OCI-LY1 (cell line): ENCODE data around the gene RAD51AP1.

Experiments
- H2AFZ ChIP-seq: fragments of 200-600 bp; sonication (generic), shearing (Covaris generic); 2 replicates; pipeline ENCODE4 v1.6.0; 2014; ENCODE audit warnings: antibody characterized with exemption, mild to moderate bottlenecking, low read length
- H3F3A ChIP-seq: fragments of 200-600 bp; sonication (generic), shearing (Covaris generic); 2 replicates; pipeline ENCODE4 v1.6.0; 2014; ENCODE audit warnings: mild to moderate bottlenecking, antibody characterized with exemption, low read length, moderate library complexity; ENCODE audit not compliant: insufficient read depth
- H3K27ac ChIP-seq: fragments of 200-600 bp; sonication (generic); 2 replicates; pipeline ENCODE4 v1.5.1; 2014; ENCODE audit warnings: low read length, mixed run types, mild to moderate bottlenecking, low read depth; ENCODE audit not compliant: poor library complexity, severe bottlenecking
- H3K27me3 ChIP-seq: fragments of 200-600 bp; sonication (generic); 2 replicates; pipeline ENCODE4 v1.6.0; 2014; ENCODE audit warnings: antibody characterized with exemption, mild to moderate bottlenecking, low read length, moderate library complexity; ENCODE audit not compliant: insufficient read depth
- H3K36me3 ChIP-seq: fragments of 200-600 bp; sonication (generic); 2 replicates; pipeline ENCODE4 v1.6.1; 2014; ENCODE audit warnings: mild to moderate bottlenecking, antibody characterized with exemption, low read length, moderate library complexity, mixed read lengths; ENCODE audit not compliant: insufficient read depth
- H3K4me1 ChIP-seq: fragments of 200-600 bp; sonication (generic); 2 replicates; pipeline ENCODE4 v1.5.1; 2014; ENCODE audit warnings: mild to moderate bottlenecking, low read length, moderate library complexity; ENCODE audit not compliant: insufficient read depth, severe bottlenecking
- H3K4me2 ChIP-seq: fragments of 200-600 bp; sonication (generic), shearing (Covaris generic); 2 replicates; pipeline ENCODE4 v1.6.1; 2014; ENCODE audit warnings: low read length
- H3K4me3 ChIP-seq: fragments of 200-600 bp; sonication (generic); 2 replicates; pipeline ENCODE4 v1.5.1; 2014; ENCODE audit warnings: low read length, low read depth, mild to moderate bottlenecking, mixed read lengths; ENCODE audit not compliant: poor library complexity, severe bottlenecking
- H3K79me2 ChIP-seq: fragments of 200-600 bp; shearing (Covaris generic); 2 replicates; pipeline ENCODE4 v1.6.1; 2016; ENCODE audit warnings: mixed run types, low read length, mixed read lengths; ENCODE audit not compliant: insufficient read depth
- H3K9ac ChIP-seq: fragments of 200-600 bp; sonication (generic), shearing (Covaris generic); 2 replicates; pipeline ENCODE4 v1.6.1; 2014; ENCODE audit warnings: mild to moderate bottlenecking, low read length, mixed read lengths
- H3K9me2 ChIP-seq: fragments of 200-600 bp; sonication (generic), shearing (Covaris generic); 2 replicates; pipeline ENCODE4 v1.6.1; 2014; ENCODE audit warnings: low read depth, mild to moderate bottlenecking, low read length, mixed read lengths
- H3K9me3 ChIP-seq: fragments of 200-600 bp; shearing (Covaris generic); 2 replicates; pipeline ENCODE4 v1.6.1; 2014; ENCODE audit warnings: low read length, mixed read lengths
- H4K20me1 ChIP-seq: fragments of 200-600 bp; sonication (generic), shearing (Covaris generic); 2 replicates; pipeline ENCODE4 v1.6.0; 2016; ENCODE audit warnings: mild to moderate bottlenecking, low read length; ENCODE audit not compliant: insufficient read depth
- EZH2 ChIP-seq: fragments of 200-600 bp; sonication (generic), shearing (Covaris generic); IDR thresholded peaks from 2 replicates; pipeline ENCODE4 v1.8.0; 2017; ENCODE audit warnings: borderline replicate concordance, mixed run types, mild to moderate bottlenecking, antibody characterized with exemption, low read length, moderate library complexity, mixed read lengths
- TF ChIP-seq, protein P1 (sequence below): fragments of 200-600 bp; sonication (generic), shearing (Covaris generic); IDR thresholded peaks from 2 replicates; pipeline ENCODE4 v1.5.1; 2017; ENCODE audit warnings: mild to moderate bottlenecking, antibody characterized with exemption, low read length, moderate library complexity, mixed read lengths

Gene RAD51AP1

DNA sequence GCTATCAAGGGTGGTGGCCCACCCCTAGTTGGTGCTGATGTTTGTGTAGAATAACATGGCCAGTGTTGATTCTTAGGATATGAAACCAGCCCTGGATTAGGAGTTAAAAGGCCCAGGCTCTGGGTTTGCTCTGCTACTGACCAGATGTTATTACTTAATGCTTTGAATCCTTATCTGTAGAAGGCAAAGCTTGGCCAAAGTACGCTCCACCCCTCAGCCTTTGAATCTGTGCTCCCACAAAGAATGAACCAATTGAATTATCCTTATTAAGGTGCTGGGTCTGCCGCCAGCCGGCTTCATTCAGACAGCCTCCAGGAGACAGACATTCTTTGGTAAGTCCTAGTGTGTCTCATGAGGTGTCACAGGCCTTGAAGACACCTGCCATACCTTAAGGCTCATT, 68.4 kb downstream of the RAD51AP1 start:
- no peaks in the 10 kb centered on the region for H3F3A ChIP-seq
- H2AFZ ChIP-seq = no peak overlapping the region
- H3K27ac ChIP-seq = no peak overlapping the region
- H3K9me2 ChIP-seq = no peaks in the 10 kb centered on the region
- H3K4me1 ChIP-seq = peaks cover 12% of the 10 kb centered on the region
- H4K20me1 ChIP-seq = no peaks in the 10 kb centered on the region
- no peaks in the 10 kb centered on the region for H3K9me3 ChIP-seq
- H3K79me2 ChIP-seq = no peaks in the 10 kb centered on the region
- H3K27me3 ChIP-seq = no peaks in the 10 kb centered on the region
- H3K36me3 ChIP-seq = no peaks in the 10 kb centered on the region
- no peak overlapping the region for H3K9ac ChIP-seq
- no peak overlapping the region for H3K4me3 ChIP-seq
- H3K4me2 ChIP-seq = no peak overlapping the region
- no peak for TF ChIP-seq EZH2
- TF ChIP-seq, protein P1, sequence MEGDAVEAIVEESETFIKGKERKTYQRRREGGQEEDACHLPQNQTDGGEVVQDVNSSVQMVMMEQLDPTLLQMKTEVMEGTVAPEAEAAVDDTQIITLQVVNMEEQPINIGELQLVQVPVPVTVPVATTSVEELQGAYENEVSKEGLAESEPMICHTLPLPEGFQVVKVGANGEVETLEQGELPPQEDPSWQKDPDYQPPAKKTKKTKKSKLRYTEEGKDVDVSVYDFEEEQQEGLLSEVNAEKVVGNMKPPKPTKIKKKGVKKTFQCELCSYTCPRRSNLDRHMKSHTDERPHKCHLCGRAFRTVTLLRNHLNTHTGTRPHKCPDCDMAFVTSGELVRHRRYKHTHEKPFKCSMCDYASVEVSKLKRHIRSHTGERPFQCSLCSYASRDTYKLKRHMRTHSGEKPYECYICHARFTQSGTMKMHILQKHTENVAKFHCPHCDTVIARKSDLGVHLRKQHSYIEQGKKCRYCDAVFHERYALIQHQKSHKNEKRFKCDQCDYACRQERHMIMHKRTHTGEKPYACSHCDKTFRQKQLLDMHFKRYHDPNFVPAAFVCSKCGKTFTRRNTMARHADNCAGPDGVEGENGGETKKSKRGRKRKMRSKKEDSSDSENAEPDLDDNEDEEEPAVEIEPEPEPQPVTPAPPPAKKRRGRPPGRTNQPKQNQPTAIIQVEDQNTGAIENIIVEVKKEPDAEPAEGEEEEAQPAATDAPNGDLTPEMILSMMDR = no peak

DNA sequence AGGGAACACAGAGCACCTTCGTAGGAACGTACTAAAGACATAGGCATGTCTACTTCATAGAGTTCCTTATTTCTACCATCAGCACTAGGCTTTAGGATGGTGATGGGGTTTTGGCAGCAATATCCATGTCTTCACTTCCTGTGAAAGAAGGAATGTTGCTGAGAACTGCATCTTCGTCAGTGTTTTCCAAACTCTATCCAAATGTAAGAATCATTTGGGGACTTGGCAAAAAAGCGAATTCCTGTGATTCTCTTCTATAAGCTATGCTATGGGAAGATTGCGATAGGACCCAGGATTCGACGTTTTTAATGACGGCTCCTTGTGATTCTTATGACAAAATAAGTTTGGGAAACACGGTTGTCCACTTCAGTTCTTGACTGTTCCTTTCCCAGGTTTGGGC, 70.4 kb downstream of the RAD51AP1 start:
- H3K4me1 ChIP-seq = peaks cover 12% of the 10 kb centered on the region
- H3K9me2 ChIP-seq = no peaks in the 10 kb centered on the region
- H2AFZ ChIP-seq = no peak overlapping the region
- H3K4me2 ChIP-seq = no peak overlapping the region
- H3K79me2 ChIP-seq = no peaks in the 10 kb centered on the region
- H3K9ac ChIP-seq = no peak overlapping the region
- H3K36me3 ChIP-seq = no peaks in the 10 kb centered on the region
- H3F3A ChIP-seq = no peaks in the 10 kb centered on the region
- no peak overlapping the region for H3K27ac ChIP-seq
- no peaks in the 10 kb centered on the region for H3K27me3 ChIP-seq
- no peak overlapping the region for H3K4me3 ChIP-seq
- TF ChIP-seq, protein P1 = no peak
- no peak for TF ChIP-seq EZH2
- no peaks in the 10 kb centered on the region for H3K9me3 ChIP-seq
- no peaks in the 10 kb centered on the region for H4K20me1 ChIP-seq
